Muscle layer of duodenum (tissue), 2 donors: ENCODE measurements around the gene RAD51B.
A peak's percentile ranks its signal among the peaks of the same experiment; 100 is the strongest.

Experiments
- H3K27ac ChIP-seq: one replicate; pipeline ENCODE4 v1.7.0; 2013; ENCODE audit warnings: mild to moderate bottlenecking, low read length
- H3K27me3 ChIP-seq: one replicate; pipeline ENCODE4 v1.7.0; 2013; ENCODE audit warnings: low read depth, mild to moderate bottlenecking, control low read depth, low read length
- H3K36me3 ChIP-seq, 2 donors: one replicate each; pipeline ENCODE4 v1.7.0; 2013; ENCODE audit warnings: low read length in 2 of 2, control low read depth in 1 of 2, mild to moderate bottlenecking in 1 of 2; ENCODE audit not compliant: insufficient read depth in 2 of 2, control insufficient read depth in 1 of 2
- H3K4me1 ChIP-seq, 2 donors: one replicate each; pipeline ENCODE4 v1.7.0; 2013; ENCODE audit warnings: low read length in 2 of 2, mild to moderate bottlenecking in 2 of 2, control low read depth in 1 of 2, moderate library complexity in 1 of 2; ENCODE audit not compliant: insufficient read depth in 2 of 2, control insufficient read depth in 1 of 2
- H3K4me3 ChIP-seq, 2 donors: one replicate each; pipeline ENCODE4 v1.7.0; 2013; ENCODE audit warnings: low read length in 2 of 2, low read depth in 1 of 2, mild to moderate bottlenecking in 1 of 2
- H3K9me3 ChIP-seq, 2 donors: one replicate each; pipeline ENCODE4 v1.7.0; 2013; ENCODE audit warnings: low read length in 2 of 2, control low read depth in 1 of 2, mild to moderate bottlenecking in 1 of 2; ENCODE audit not compliant: control insufficient read depth in 1 of 2
- donor health status: healthy.

RAD51B gene

DNA sequence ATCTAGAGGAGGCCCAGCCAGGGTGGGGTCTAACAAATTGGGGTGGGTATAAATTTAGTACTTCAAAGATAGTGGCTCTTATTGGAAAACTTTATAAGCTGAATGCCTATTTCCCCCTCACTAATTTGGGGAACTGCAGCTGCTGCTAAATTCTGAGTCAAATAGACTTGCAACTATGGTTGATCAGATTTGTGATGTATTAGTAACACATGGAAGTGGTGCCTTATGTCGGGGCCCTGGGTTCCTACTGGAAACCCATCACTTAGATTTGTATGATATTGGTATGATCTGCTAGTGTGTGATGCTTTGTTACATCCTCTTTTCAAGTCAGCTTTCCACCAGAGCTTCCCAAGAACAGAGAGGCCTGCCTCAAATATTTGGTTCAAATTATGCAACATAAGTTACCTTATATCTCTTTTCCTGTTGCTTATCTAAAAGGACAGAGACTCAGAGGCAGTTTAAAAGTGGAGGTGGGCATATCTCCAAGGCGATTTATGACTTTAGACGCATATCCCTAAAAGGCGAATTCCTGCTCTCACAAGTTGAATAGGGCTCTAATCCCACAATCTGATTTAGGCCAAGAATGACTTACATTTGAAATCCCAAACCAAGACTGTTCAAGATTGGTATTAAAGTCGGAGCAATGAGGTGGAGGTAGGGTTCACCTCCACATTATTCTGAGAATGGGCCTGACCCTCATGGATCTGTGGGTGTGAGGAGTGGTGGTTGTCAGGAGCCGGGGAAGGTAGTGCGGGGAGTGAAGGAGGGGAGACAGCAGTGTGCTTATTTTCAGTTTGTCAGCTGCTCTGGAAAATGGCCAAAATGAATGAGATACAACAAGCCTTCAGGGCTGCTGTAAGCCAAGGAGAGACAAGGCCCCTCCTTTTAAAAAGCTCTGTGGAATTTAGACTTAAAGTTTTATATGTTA, 425.8 kb downstream of the RAD51B start:
- Histone ChIP-seq H3K36me3 (no peaks in the 10 kb centered on the region), H3K27me3 (no peaks in the 10 kb centered on the region), H3K4me3 (no peak overlapping the region), H3K9me3 (no peaks in the 10 kb centered on the region), H3K27ac (peak overlapping the region; percentile 90), H3K4me1 (peaks cover 37 to 79% of the 10 kb centered on the region in 2 donors)

- no peaks in the 10 kb centered on the region for H3K9me3 ChIP-seq
- H3K36me3 ChIP-seq = no peaks in the 10 kb centered on the region
- peak overlapping the region; percentile 90 for H3K27ac ChIP-seq
- H3K4me3 ChIP-seq = peak overlapping the region in 1 of 2 donors; percentile 12
- H3K27me3 ChIP-seq = no peaks in the 10 kb centered on the region
- peaks cover 44 to 80% of the 10 kb centered on the region in 2 donors for H3K4me1 ChIP-seq
Observed at GRCh38 chr14:68246074-68246785, 426.7 kb downstream of the RAD51B start.

GRCh38 chr14:68246786-68247105, 427.2 kb downstream of the RAD51B start:
- Histone ChIP-seq H3K27ac (peak overlapping the region; percentile 90), H3K4me1 (peaks cover 49 to 84% of the 10 kb centered on the region in 2 donors), H3K27me3 (no peaks in the 10 kb centered on the region), H3K4me3 (peak overlapping the region in 1 of 2 donors; percentile 12), H3K36me3 (no peaks in the 10 kb centered on the region), H3K9me3 (no peaks in the 10 kb centered on the region)

GRCh38 chr14:68247274-68247673, 427.7 kb downstream of the RAD51B start:
- Histone ChIP-seq H3K4me3 (no peak overlapping the region), H3K36me3 (no peaks in the 10 kb centered on the region), H3K27me3 (no peaks in the 10 kb centered on the region), H3K27ac (peak overlapping the region; percentile 90), H3K4me1 (peaks cover 50 to 79% of the 10 kb centered on the region in 2 donors), H3K9me3 (no peaks in the 10 kb centered on the region)

DNA sequence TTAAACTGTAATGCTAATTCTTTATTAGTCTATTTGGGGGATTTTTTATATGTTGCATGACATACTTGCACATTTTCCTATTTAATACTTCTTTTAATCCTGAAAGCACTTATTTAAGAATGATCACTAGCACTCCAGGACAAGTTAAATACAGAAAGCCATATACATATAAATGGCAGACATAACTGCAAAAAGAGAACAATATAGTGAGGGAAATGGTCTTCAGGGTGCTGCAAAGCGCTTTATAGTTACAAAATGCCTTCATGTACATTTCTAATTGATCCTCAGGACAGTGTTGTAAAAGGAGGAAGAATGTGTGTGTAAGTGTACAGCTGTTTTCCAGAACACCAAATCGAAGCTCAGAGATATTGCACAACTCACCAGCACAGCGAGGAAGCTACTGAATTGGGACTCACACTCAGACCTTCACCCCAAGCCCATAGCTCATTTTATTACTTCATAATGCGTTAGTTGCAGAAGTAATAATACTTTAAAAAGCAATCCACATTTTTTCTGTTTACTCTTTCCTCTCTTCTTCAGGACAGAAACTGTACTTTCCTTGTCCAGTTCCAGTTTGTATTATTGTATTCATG, 428.2 kb downstream of the RAD51B start:
- Histone ChIP-seq H3K4me3 (no peak overlapping the region), H3K36me3 (no peaks in the 10 kb centered on the region), H3K27me3 (no peaks in the 10 kb centered on the region), H3K4me1 (peaks cover 50 to 79% of the 10 kb centered on the region in 2 donors), H3K27ac (peak overlapping the region; percentile 90), H3K9me3 (no peaks in the 10 kb centered on the region)

DNA sequence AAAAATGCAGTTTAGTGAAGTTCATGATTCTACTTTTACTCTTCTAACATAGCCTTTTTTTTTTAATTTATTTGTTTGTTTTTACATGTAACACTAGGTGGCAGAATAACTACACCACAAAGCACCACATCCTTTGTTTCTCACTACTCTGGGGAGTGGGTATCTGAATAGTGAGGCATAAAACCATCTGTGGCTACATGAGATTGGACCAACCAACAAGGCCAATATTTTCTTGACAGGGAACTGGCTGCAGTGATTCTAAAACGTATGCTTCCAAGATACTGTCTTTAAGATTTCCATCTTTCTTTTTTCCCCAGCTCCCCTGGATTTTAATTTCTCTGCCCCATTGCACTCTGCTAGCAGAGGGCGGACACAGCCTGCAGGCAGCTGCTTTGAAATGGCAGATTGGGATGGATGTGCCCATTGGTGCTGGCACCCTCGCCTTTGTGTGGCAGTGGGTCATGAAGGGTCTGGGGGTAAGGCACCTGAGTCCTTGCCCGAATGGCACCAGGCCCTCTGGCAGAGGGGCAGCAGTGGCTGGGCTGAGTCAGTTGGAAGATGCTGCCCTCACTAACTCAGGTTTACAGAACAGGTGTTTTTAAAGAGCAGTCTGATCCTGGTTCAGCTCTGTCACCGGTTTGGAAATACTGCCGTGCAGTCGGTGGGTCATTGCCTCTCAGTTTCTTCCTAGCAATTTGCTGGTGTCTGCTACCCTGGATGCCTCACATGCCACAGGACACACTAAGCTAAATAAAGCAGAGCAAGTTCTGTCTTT, 429.1 kb downstream of the RAD51B start:
- no peaks in the 10 kb centered on the region for H3K9me3 ChIP-seq
- no peaks in the 10 kb centered on the region for H3K27me3 ChIP-seq
- H3K27ac ChIP-seq = peak overlapping the region; percentile 90
- H3K36me3 ChIP-seq = no peaks in the 10 kb centered on the region
- peaks cover 50 to 74% of the 10 kb centered on the region in 2 donors for H3K4me1 ChIP-seq
- H3K4me3 ChIP-seq = peak overlapping the region in 1 of 2 donors; percentile 23

GRCh38 chr14:68249661-68250451, 430.3 kb downstream of the RAD51B start:
- Histone ChIP-seq H3K27ac (peak overlapping the region; percentile 90), H3K9me3 (no peaks in the 10 kb centered on the region), H3K4me1 (peaks cover 49 to 62% of the 10 kb centered on the region in 2 donors), H3K27me3 (no peaks in the 10 kb centered on the region), H3K36me3 (no peaks in the 10 kb centered on the region), H3K4me3 (no peak overlapping the region)

DNA sequence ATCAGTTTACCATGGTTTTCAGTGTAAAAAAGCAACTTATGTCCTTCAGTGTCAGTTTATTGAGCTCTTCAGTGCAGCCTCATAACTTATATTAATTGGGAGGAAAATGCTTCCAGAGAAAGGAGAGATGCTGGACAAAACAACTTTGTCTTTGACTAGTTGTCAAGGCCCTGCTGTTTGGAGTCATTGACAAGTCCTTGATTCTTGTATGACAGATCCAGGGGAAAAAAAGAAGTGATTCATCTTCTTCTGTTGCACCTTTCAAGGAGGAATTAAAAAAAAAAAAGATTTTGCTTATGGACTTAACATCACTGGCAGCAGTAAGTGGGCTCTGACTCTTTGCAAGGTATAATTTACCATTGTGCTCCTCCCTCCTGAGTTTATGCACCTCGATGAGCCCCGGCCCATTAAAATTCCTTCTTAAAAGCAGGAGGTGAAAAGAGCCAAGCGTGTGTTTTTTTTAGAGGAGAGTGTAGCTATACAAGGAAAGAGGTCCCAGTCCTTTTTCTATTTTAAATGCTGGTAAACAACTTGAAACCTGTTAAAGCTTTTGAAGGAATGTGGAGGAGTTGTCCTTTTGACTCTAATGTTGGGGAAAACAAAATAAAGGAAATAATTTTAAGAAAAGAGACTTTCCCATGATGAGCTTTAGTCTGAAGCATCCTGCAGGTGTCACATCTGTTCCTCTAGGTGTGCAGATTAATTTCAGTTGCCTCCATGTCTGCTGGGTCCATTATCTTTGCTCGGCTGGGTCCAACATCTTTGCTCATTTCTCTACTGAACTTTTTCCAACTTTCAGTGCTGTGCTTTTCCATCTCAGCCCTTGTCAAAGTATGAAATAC, 431.6 kb downstream of the RAD51B start:
- peaks cover 47 to 50% of the 10 kb centered on the region in 2 donors for H3K4me1 ChIP-seq
- no peaks in the 10 kb centered on the region for H3K36me3 ChIP-seq
- peak overlapping the region; percentile 90 for H3K27ac ChIP-seq
- no peak overlapping the region for H3K4me3 ChIP-seq
- no peaks in the 10 kb centered on the region for H3K9me3 ChIP-seq
- H3K27me3 ChIP-seq = no peaks in the 10 kb centered on the region

DNA sequence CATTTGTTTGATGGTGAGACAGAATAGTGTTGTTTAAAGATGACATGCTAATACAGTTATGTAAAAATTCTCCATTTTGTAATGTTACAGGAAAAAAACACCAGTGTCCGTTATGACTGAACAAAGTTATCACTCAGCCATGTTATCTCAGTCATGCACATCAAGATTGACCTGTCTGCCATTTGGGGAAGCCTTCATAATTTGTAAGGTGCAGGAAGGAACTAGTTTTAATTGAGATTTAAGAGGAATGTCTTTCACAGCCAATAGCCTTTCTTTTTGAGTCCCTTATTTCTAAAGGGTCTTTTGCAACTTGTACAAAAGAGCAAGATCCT, 432.2 kb downstream of the RAD51B start:
- no peak overlapping the region for H3K4me3 ChIP-seq
- H3K4me1 ChIP-seq = peaks cover 44 to 47% of the 10 kb centered on the region in 2 donors
- no peaks in the 10 kb centered on the region for H3K27me3 ChIP-seq
- H3K27ac ChIP-seq = peak overlapping the region; percentile 90
- H3K9me3 ChIP-seq = no peaks in the 10 kb centered on the region
- H3K36me3 ChIP-seq = no peaks in the 10 kb centered on the region
